ENCODE data around the gene SELENOV. TPM values are rescaled to one million over a fixed set of nuclear protein-coding genes. Genes with fewer than 3 reads are reported as not detected.
A peak's percentile ranks its signal among the peaks of the same experiment; 100 is the strongest.

The SELENOV gene
- polyA plus RNA-seq, 3 donors, result not detected

- peak overlapping the region; percentile 91 for H3K9ac ChIP-seq (ENCODE audit: insufficient read depth, low read length, poor library complexity, severe bottlenecking)
- 3% methylated on average over 11 of the region's 12 CpGs for WGBS (ENCODE audit: insufficient coverage)
- H3K4me3 ChIP-seq (replicated peaks in 1 of 3; ENCODE audit: low read depth in 2 of 3, low read length in 3 of 3), result peak overlapping the region; percentile 75 to 93 (median 85)
- intact Hi-C loops (cut with micrococcal nuclease), result loop anchor here in 1 of 2 donors (5.0 kb wide), 1 partner anchor 51 kb away; the partner anchor contains the start of gene EID2B
- peak overlapping the region; percentile 75 to 95 (median 92) for H3K27ac Mint-ChIP-seq
- H4K20me1 ChIP-seq (ENCODE audit: insufficient read depth, low read length), result no peaks in the 10 kb centered on the region
- no peaks in the 10 kb centered on the region for H3K9me3 Mint-ChIP-seq
- no peak for TF ChIP-seq CTCF (IDR thresholded peaks at IDR 0.05)
- no peaks in the 10 kb centered on the region for H3K27me3 ChIP-seq (ENCODE audit: control insufficient read depth in 2 of 2, insufficient read depth in 2 of 2, low read length in 2 of 2)
- H3K4me2 ChIP-seq (replicated peaks; ENCODE audit: extremely low read depth, low read length, poor library complexity, severe bottlenecking), result peak overlapping the region; percentile 95
- peak overlapping the region; percentile 87 to 96 for H3K4me3 Mint-ChIP-seq
- peaks cover 22% of the 10 kb centered on the region for H3K4me1 Mint-ChIP-seq
- H3K27ac ChIP-seq (ENCODE audit: low read depth in 1 of 2, low read length in 2 of 2), result peak overlapping the region; percentile 41 to 85
- peaks cover 14 to 37% of the 10 kb centered on the region in 2 donors for H3K36me3 ChIP-seq (replicated peaks in 1 of 2; ENCODE audit: control insufficient read depth in 1 of 2, insufficient read depth in 2 of 2, low read length in 2 of 2)
- H3K79me2 ChIP-seq (ENCODE audit: insufficient read depth, low read length), result peaks cover 15% of the 10 kb centered on the region
- peak overlapping the region; percentile 94 for H2AFZ ChIP-seq (ENCODE audit: insufficient read depth, low read depth, low read length, poor library complexity, severe bottlenecking)
- DNase-seq, result no peak
- H3K4me1 ChIP-seq (ENCODE audit: control insufficient read depth in 1 of 2, insufficient read depth in 2 of 2, low read length in 2 of 2), result peaks cover 19% of the 10 kb centered on the region in 2 donors
- H3K36me3 Mint-ChIP-seq, result peaks cover 28 to 42% of the 10 kb centered on the region in 2 donors
- H3K9me3 ChIP-seq (replicated peaks in 1 of 2; ENCODE audit: control insufficient read depth in 1 of 2, insufficient read depth in 1 of 2, low read length in 2 of 2), result no peaks in the 10 kb centered on the region
- H3K27me3 Mint-ChIP-seq (ENCODE audit: low read depth in 3 of 3), result peaks cover 0 to 2% (median 0%) of the 10 kb centered on the region in 3 donors
These were observed 33.8 kb upstream of the SELENOV start for GRCh38 chr19:39481229-39481545.

GRCh38 chr19:39481676-39482075 lies 33.3 kb upstream of the SELENOV start:
- Histone ChIP-seq H3K79me2 (ENCODE audit: insufficient read depth, low read length) (peaks cover 15% of the 10 kb centered on the region), H2AFZ (ENCODE audit: insufficient read depth, low read depth, low read length, poor library complexity, severe bottlenecking) (no peak overlapping the region), H3K9me3 (replicated peaks in 1 of 2; ENCODE audit: control insufficient read depth in 1 of 2, insufficient read depth in 1 of 2, low read length in 2 of 2) (no peaks in the 10 kb centered on the region), H3K27me3 (ENCODE audit: control insufficient read depth in 2 of 2, insufficient read depth in 2 of 2, low read length in 2 of 2) (no peaks in the 10 kb centered on the region), H3K4me3 (replicated peaks in 1 of 3; ENCODE audit: low read depth in 2 of 3, low read length in 3 of 3) (peak overlapping the region in 1 of 3 experiments; percentile 85), H4K20me1 (ENCODE audit: insufficient read depth, low read length) (no peaks in the 10 kb centered on the region), H3K4me1 (ENCODE audit: control insufficient read depth in 1 of 2, insufficient read depth in 2 of 2, low read length in 2 of 2) (peaks cover 19% of the 10 kb centered on the region in 2 donors), H3K9ac (ENCODE audit: insufficient read depth, low read length, poor library complexity, severe bottlenecking) (peak overlapping the region; percentile 91), H3K36me3 (replicated peaks in 1 of 2; ENCODE audit: control insufficient read depth in 1 of 2, insufficient read depth in 2 of 2, low read length in 2 of 2) (peaks cover 16 to 37% of the 10 kb centered on the region in 2 donors), H3K27ac (ENCODE audit: low read depth in 1 of 2, low read length in 2 of 2) (peak overlapping the region in 1 of 2 donors; percentile 85), H3K4me2 (replicated peaks; ENCODE audit: extremely low read depth, low read length, poor library complexity, severe bottlenecking) (peak overlapping the region; percentile 95)
- peak overlapping the region; percentile 75 to 95 (median 89) for H3K27ac Mint-ChIP-seq
- intact Hi-C loops (cut with micrococcal nuclease), result loop anchor here in 1 of 2 donors (5.0 kb wide), 1 partner anchor 51 kb away; the partner anchor contains the start of gene EID2B
- H3K36me3 Mint-ChIP-seq, result peaks cover 28 to 42% of the 10 kb centered on the region in 2 donors
- no peaks in the 10 kb centered on the region for H3K9me3 Mint-ChIP-seq
- DNase-seq, result no peak
- peak overlapping the region; percentile 87 to 96 for H3K4me3 Mint-ChIP-seq
- H3K27me3 Mint-ChIP-seq (ENCODE audit: low read depth in 3 of 3), result peaks cover 0 to 2% (median 0%) of the 10 kb centered on the region in 3 donors
- TF ChIP-seq CTCF (IDR thresholded peaks at IDR 0.05), result no peak
- peaks cover 22% of the 10 kb centered on the region for H3K4me1 Mint-ChIP-seq
- WGBS (ENCODE audit: insufficient coverage), result 87% methylated on average over 11 of the region's 11 CpGs
